HL-60 (cell line): ENCODE measurements around the gene TMPRSS9.

Experiments used
- POLR2AphosphoS5 ChIP-seq: IDR thresholded peaks from 2 replicates; pipeline ENCODE4 v1.6.1; 2012; ENCODE audit warnings: low read depth
- TF ChIP-seq, protein P1 (sequence below): IDR thresholded peaks from one replicate; pipeline ENCODE4 v1.5.1; 2011; ENCODE audit warnings: low read length, control low read depth, inconsistent platforms; ENCODE audit not compliant: insufficient read depth

DNA sequence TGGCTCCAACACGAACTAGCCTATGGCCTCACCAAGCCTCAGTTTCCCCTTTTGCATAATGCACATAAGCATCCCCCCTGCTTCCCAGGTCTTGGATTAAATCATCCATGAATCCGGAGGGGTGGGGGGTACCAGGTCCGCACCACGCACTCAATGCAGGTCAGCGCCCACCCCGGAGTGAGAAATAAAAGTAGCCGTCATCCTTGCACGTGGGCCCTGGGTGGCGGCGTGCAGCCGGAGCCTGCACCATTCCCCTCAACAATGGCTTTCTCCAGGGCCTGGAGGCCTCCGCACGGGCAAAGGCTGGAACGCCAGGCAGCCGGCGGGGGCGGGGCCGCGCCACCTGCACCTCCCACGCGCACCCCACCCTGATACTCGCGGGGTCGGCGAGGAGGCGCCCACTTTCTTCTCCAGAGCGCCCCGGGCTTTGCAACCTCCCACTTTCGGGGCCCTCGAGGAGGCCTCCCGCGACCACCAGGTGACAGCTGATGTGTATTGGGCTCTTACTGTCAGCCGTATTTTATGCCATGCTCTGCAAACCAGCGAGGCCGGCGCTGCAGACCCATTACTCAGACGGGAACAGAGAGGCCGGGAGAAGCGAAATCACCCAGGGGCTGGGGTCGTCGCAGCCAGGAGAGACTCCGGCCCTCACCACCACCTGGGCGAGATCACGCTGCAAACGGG lies 115.1 kb downstream of the TMPRSS9 start:
- TF ChIP-seq POLR2AphosphoS5: no peak
- TF ChIP-seq, protein P1, sequence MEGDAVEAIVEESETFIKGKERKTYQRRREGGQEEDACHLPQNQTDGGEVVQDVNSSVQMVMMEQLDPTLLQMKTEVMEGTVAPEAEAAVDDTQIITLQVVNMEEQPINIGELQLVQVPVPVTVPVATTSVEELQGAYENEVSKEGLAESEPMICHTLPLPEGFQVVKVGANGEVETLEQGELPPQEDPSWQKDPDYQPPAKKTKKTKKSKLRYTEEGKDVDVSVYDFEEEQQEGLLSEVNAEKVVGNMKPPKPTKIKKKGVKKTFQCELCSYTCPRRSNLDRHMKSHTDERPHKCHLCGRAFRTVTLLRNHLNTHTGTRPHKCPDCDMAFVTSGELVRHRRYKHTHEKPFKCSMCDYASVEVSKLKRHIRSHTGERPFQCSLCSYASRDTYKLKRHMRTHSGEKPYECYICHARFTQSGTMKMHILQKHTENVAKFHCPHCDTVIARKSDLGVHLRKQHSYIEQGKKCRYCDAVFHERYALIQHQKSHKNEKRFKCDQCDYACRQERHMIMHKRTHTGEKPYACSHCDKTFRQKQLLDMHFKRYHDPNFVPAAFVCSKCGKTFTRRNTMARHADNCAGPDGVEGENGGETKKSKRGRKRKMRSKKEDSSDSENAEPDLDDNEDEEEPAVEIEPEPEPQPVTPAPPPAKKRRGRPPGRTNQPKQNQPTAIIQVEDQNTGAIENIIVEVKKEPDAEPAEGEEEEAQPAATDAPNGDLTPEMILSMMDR: no peak
